Measurements from ENCODE around the gene TPD52L2. TPM values are rescaled to one million over a fixed set of nuclear protein-coding genes. Genes with fewer than 3 reads are reported as not detected.

Gene TPD52L2
- total and polyA plus RNA-seq, 8 donors: 82.6 to 116 (median 87.0) TPM

- Histone ChIP-seq H3K4me3 (no peak overlapping the region), H3K27ac (no peak overlapping the region), H3K4me1 (peaks cover 0 to 8% of the 10 kb centered on the region in 2 donors), H3K27me3 (no peaks in the 10 kb centered on the region), H3K9me3 (no peaks in the 10 kb centered on the region), H3K36me3 (peaks cover 0 to 92% of the 10 kb centered on the region in 2 donors)
- ATAC-seq (no peak), DNase-seq (peak in 1 of 4 donors; percentile 48)
- no peak for TF ChIP-seq CTCF (IDR thresholded peaks at IDR 0.05)
- intact Hi-C loops (cut with DNase I): no loop called here
These were observed 18.1 kb downstream of the TPD52L2 start for GRCh38 chr20:63883201-63883593.

- H3K36me3 ChIP-seq: peaks cover 0 to 93% of the 10 kb centered on the region in 2 donors
These were observed 19.6 kb downstream of the TPD52L2 start for GRCh38 chr20:63884506-63885263.

GRCh38 chr20:63885264-63886053, 20.4 kb downstream of the TPD52L2 start:
- Histone ChIP-seq H3K27me3 (no peaks in the 10 kb centered on the region), H3K27ac (no peak overlapping the region), H3K9me3 (no peaks in the 10 kb centered on the region), H3K4me1 (peaks cover 2 to 26% of the 10 kb centered on the region in 2 donors), H3K4me3 (no peak overlapping the region), H3K36me3 (peaks cover 0 to 99% of the 10 kb centered on the region in 2 donors)
- DNase-seq (no peak), ATAC-seq (no peak)
- TF ChIP-seq CTCF (IDR thresholded peaks at IDR 0.05): no peak
- intact Hi-C loops (cut with DNase I): no loop called here

More at GRCh38 chr20:63884506-63885263, 19.6 kb downstream of the TPD52L2 start:
- Histone ChIP-seq H3K4me1 (peaks cover 0 to 19% of the 10 kb centered on the region in 2 donors), H3K4me3 (no peak overlapping the region), H3K27ac (no peak overlapping the region), H3K9me3 (no peaks in the 10 kb centered on the region), H3K27me3 (no peaks in the 10 kb centered on the region)
- peak in 1 of 4 donors; percentile 75 for DNase-seq
- no peak for ATAC-seq
- intact Hi-C loops (cut with DNase I): no loop called here
- TF ChIP-seq CTCF (IDR thresholded peaks at IDR 0.05): no peak

- DNase-seq (no peak), ATAC-seq (no peak)
- no peak overlapping the region for H3K4me3 ChIP-seq
- H3K36me3 ChIP-seq: peaks cover 0 to 99% of the 10 kb centered on the region in 2 donors
- intact Hi-C loops (cut with DNase I): no loop called here
- no peaks in the 10 kb centered on the region for H3K27me3 ChIP-seq
- no peak for TF ChIP-seq CTCF (IDR thresholded peaks at IDR 0.05)
- H3K4me1 ChIP-seq: peaks cover 4 to 32% of the 10 kb centered on the region in 2 donors
- H3K27ac ChIP-seq: no peak overlapping the region
- no peaks in the 10 kb centered on the region for H3K9me3 ChIP-seq
These were observed 21.0 kb downstream of the TPD52L2 start for GRCh38 chr20:63886054-63886419.

- Histone ChIP-seq H3K9me3 (no peaks in the 10 kb centered on the region), H3K27me3 (no peaks in the 10 kb centered on the region), H3K4me3 (no peak overlapping the region), H3K4me1 (peaks cover 4 to 33% of the 10 kb centered on the region in 2 donors), H3K27ac (no peak overlapping the region), H3K36me3 (peaks cover 0 to 99% of the 10 kb centered on the region in 2 donors)
- no peak for TF ChIP-seq CTCF (IDR thresholded peaks at IDR 0.05)
- DNase-seq (no peak), ATAC-seq (no peak)
- intact Hi-C loops (cut with DNase I): no loop called here
These were observed 21.9 kb downstream of the TPD52L2 start for GRCh38 chr20:63886921-63887320.
